GM20000 (cell line): ENCODE data around the gene GPC6.

ENCODE experiments used
- DNase-seq: peaks from one replicate; pipeline ENCODE4 v3.0.0; 2012; ENCODE audit warnings: low spot score
- TF ChIP-seq, protein P1 (sequence below): IDR thresholded peaks from 2 replicates; pipeline ENCODE4 v1.5.1; 2012; ENCODE audit warnings: mild to moderate bottlenecking, control low read depth; ENCODE audit errors: extremely low read depth, missing control alignments

The GPC6 gene

DNA sequence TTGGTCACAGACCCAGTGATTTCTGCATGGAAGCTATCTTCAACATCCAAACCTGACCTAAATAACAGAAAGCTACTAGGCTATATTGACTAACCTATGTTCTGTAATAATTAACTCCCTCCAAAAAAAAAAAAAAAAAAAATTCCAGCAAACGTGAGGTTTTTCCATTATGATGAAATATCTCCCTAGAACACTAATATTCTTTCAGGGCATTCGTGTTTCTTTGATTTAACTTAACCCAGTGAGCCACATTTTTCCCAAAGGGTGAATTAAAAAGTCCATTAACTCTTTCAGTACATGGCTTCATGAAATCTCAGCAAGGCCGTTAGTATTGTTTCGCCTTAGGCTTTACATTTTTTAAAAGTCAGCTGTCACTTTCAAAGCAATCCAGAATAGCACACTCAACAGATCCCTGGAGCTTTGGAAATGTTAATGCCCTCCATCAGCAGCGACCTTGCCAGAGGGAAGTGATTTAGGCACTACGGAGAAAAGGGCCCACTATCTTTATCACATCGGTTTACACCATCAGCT, 1077.1 kb downstream of the GPC6 start:
- TF ChIP-seq, protein P1, sequence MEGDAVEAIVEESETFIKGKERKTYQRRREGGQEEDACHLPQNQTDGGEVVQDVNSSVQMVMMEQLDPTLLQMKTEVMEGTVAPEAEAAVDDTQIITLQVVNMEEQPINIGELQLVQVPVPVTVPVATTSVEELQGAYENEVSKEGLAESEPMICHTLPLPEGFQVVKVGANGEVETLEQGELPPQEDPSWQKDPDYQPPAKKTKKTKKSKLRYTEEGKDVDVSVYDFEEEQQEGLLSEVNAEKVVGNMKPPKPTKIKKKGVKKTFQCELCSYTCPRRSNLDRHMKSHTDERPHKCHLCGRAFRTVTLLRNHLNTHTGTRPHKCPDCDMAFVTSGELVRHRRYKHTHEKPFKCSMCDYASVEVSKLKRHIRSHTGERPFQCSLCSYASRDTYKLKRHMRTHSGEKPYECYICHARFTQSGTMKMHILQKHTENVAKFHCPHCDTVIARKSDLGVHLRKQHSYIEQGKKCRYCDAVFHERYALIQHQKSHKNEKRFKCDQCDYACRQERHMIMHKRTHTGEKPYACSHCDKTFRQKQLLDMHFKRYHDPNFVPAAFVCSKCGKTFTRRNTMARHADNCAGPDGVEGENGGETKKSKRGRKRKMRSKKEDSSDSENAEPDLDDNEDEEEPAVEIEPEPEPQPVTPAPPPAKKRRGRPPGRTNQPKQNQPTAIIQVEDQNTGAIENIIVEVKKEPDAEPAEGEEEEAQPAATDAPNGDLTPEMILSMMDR, result no peak
- DNase-seq, result no peak

DNA sequence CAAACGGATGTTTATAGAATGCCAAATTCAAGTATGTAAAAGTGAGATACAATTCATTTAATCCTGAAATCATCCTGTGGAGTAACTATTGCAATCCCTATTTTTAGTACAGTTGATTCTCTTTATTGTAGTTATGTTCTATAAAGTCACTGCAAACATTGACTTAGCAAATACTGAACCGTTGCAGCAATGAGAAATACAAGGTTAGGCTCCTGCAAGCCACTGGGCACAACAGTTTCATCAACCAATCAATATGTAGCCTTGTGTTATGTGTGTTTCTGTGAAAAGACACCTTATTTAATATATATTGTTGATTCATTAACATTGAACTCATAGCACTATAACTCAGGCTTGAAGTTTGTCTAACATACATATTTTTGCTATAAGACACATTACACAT, 1078.4 kb downstream of the GPC6 start:
- TF ChIP-seq, protein P1, result no peak
- DNase-seq, result no peak

DNA sequence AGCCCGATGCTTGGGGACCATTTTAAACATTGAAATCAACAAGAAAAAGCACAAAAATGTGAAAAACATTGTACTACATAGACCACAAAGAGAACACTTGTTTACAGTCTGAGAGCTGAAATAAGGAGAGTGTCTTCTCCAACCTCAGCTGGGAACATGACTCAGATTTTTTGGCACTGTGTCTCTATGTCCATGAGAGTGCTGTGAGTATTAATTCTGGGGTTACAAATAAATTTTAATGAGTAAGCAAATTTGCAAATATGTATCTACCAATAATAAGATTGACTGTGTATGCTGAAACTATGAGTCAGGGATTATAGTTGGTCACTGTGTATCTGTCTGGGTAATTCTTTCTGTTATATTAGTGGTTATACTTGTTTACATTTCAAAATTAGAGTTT, 1078.9 kb downstream of the GPC6 start:
- TF ChIP-seq, protein P1, result no peak
- no peak for DNase-seq

DNA sequence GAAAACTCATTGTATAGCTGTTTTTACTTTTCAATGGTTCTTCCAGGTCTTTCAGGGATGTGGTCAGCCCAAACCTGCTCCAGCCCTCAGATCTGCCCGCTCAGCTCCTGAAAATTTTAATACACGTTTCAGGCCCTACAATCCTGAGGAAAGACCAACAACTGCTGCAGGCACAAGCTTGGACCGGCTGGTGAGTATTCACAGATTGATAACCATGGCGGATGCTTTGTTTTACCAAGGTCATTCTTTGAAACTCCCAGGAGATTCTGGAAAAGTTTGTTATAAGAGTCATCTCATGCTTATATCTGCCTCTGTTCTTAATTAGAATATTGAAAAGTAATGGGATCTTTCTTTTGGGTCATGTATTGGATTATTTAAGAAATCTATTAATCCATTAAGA, 1079.3 kb downstream of the GPC6 start:
- no peak for DNase-seq
- TF ChIP-seq, protein P1, result no peak

DNA sequence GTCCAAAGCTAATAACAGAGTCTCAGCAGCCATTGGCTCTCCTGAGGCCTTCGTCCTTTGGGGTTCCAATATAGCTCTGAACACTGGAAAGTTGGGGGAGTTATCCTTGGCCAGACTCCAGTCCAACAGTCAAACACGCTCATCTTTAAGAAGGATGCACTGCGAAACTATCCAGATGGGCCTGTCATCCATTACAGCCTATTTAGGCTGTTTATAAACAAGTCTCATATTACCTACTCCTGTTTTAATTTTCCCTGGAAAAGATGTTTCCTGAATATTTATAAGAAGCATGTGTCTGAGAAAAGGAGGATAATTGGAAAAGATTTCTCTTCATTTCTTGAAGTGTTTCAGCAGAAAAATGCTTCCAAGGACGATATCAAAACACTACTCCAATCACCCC, 1082.2 kb downstream of the GPC6 start:
- TF ChIP-seq, protein P1, result no peak
- no peak for DNase-seq

DNA sequence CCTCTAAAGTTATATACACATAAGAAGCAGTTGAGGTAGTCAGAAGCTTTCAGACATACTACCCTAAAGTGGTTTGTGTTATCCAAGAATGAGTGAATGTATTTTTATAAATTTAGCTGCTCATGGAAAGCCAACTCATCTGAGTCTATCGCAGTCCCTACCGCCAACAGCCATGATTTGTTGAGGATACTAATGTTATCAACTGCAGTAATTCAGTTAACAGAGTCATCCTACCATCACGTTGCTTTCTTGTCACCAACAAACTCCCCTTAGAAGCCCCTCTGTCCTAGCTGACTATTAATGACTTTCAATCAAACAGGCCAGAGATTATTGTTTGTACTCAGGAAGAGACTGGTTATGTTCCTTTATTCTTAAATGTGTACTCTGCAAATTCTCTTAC, 1083.0 kb downstream of the GPC6 start:
- TF ChIP-seq, protein P1, result no peak
- DNase-seq, result no peak

DNA sequence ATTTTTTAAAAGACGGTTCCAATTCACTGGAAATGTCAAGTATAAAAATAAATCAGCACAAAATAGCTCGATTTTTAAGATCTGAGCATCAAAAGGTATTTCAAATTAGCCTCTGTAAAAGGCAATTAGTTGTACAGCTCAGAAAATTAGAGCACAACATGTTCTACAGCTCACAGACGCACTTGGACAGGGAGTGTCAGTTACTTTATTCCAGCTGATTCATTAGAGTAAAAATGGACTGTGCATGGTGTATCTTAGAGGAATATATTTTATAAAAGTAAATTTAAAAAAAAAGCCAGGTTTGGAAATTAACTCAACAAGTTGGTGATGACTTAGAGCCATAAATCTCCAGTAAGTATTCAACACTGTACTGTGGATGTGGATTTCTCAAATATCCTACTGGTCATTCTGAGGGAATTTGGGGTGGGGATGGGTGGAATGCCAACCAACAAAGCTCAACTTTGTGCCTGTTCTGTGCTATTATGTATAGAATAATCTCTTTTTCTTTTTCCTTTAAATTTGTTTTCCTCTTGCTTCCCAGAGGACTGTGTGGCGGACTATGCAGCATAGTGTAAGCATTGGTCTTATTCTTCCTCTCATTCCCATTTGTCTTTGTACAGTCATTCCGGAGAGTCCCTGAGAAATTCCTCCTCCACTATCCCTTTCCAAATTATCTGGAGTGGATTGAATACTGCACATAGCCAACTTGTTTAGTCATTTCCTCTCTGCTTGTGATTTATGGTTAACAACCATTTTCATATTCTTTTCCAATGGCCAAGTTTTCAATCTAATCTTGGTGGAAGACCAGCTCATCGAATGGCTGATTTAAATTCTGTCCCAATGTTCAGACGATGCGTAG, 1083.6 kb downstream of the GPC6 start:
- TF ChIP-seq, protein P1, result no peak
- no peak for DNase-seq
